Measurements from ENCODE around the gene PGC.
A peak's percentile ranks its signal among the peaks of the same experiment; 100 is the strongest.

Gene PGC

DNA sequence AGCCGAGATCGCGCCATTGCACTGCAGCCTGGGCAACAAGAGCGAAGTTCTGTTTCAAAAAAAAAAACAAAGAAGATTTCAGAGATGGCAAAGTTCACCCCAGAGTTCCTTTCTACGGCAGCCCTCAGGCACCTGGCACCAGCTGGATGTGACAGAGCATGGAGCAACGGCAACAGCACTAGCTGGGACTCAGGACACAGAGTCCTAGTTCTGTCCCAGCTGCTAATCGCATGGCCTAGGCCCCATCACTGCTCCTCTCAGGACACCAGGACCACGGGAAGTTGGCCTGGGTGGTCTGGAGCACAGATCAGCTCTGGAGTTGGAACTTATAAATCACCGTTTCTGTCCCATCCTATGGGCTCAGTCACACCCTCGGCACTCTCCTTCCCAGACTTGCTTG lies 1.1 kb downstream of the PGC start:
- no peak for DNase-seq (ENCODE audit: low read depth)

DNA sequence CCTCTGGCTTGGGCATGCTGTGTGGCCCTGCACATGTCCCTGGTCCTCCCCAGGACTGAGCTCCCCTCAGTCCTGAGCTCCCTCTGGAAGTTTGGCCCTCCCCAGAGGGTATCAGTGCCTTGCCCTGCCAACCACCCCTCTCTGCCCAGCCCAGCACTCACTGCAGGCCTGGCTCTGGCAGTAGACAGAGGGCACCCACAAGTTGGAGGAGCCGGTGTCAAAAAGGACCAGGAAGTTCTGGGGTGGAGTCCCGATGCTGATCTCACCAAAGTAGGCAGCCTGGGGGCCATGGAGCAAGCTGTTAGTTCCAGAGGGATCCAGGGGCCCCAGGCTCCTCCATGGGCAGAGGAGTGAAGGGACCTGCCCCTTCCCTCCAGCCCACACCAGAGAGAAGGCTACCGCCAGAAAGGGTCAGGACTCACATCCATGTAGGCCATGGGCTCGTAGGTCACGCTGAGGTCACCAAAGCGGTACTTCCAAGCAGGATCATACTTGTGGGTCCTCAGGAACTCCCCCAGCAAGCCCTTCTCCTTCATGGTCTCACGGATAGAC lies 2.9 kb downstream of the PGC start:
- no peak for DNase-seq (ENCODE audit: low read depth)

DNA sequence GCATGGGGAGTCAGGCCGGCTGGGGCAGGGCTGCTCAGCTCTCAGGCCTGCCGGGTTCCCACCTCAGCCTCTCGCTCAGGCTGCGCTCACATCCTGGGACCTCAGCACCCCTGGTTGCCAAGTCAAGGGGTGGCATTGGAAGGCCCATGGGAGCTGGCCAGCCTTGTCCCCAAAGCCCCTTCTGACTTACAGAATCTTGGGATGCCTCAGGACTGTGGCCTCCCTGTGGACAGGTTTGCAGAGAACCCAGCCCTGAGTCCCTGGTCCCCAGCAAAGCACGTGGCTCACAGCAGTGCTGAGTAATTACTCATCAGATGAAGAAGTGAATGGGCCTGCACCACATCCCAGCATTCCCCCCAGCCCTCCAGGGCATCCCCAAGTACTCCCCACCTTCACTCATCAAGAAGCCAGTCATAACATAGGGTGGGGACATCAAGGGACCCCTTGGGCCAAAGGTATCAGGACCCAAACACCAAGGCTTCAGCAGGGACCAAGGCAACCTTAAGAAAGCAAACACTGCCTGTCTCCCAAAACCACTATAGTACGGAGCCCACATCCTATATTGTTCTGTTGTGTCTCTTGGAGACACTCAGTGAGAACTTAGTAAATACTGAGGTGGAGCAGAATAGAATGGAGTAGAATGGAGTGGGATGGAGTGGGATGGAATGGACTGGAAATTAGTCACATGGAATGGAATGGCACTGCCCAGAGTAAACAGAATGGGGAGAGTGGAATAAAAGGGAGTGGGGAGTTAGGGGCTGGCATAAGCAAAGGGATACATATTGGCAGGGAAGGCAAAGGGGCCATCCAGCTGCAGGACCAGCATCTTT lies 3.6 kb downstream of the PGC start:
- DNase-seq (ENCODE audit: low read depth): no peak

DNA sequence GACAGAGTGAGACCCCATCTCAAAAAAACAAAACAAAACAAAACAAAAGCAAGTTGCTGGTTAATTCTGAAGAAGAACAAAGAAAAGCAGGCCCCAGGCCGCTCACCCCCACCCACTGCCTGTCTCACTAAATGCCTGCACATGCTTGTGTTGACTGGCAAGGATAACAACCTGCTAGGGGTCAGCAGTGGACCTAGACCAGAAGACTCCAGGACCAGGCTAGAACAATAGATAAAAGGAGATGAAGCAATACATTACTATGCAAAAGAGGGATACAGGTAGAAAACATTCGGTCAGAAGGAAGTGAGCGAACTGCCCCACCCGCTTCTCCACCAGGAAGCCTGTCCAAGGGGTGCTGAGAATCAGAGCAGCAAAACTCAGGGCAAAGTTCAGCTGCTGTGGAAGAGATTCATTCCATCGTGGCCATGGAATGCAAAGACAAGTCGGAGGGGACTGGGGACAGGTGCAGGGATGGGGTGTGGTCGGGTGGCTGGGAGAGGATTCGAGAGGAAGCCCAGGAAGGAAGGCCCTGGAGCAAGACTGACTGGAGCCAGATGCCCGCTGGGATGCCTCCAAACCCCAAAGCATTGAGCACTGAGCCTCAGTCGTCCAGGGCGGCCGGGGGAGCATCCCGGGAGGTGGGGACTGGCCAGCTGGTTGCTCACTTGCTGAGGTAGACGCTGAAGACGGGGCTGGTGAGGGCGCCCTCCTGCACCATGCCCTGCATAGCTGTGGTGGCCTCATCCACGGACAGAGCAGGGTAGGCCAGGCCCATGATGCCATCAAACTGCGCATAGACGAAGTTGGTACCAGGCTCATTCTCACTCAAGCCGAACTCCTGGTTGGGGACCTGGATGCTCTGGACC lies 5.3 kb downstream of the PGC start:
- DNase-seq (ENCODE audit: low read depth): no peak

DNA sequence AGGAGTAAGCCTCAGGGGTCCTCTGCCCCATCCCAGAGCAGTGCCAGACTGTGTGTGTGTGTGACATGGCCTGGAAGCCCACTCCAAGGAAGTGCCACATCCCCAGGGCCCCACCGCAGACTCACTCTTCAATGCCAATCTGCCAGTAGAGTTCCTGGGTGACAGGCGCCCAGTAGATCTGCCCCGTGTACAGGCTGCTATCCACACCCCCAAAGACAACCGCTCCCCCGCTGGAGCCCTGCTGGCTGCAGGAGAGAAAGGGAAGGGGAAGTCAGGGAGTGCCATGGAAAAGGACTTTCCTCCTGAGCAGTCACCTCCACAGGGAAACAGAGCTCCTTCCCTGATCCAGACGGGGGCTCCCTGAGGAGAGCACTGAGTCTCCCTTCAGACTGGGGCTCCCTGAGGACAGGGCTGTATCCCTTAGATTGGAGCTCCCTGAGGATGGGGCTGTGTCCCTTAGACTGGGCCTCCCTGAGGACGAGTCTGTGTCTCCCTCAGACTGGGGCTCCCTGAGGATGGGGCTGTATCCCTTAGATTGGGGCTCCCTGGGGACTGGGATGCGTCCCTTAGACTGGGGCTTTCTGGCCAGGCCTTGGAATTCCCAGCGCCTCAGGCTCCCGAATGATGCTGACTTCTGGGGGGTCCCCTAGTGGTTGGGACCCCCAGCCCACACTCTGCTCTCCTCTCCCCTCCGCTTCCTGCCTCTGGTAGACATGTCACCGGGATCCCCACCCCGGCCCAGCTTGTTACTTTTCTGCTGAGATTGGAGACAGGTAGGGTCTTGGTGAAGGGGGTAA lies 6.6 kb downstream of the PGC start:
- DNase-seq (ENCODE audit: low read depth): no peak

DNA sequence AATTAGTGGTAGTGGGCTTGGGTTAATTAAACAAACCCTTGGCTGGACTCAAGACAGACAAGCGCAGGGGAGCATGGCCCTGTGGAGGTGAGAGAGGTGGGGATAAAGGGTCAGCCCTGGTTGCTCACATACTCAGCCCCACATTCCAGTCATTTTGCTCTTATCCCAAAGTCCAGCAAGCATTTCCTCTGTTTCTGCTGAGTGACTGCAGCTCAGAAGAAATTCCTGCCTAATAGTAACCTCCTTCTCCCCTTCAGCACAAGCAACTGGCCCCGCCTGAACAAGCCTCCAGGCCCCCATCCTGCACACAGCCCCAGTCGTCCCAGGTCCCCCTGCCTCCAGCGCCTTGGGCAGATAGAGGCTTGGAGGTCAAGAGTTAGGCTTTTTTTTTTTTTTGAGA lies 8.2 kb downstream of the PGC start:
- DNase-seq (ENCODE audit: low read depth): no peak

DNA sequence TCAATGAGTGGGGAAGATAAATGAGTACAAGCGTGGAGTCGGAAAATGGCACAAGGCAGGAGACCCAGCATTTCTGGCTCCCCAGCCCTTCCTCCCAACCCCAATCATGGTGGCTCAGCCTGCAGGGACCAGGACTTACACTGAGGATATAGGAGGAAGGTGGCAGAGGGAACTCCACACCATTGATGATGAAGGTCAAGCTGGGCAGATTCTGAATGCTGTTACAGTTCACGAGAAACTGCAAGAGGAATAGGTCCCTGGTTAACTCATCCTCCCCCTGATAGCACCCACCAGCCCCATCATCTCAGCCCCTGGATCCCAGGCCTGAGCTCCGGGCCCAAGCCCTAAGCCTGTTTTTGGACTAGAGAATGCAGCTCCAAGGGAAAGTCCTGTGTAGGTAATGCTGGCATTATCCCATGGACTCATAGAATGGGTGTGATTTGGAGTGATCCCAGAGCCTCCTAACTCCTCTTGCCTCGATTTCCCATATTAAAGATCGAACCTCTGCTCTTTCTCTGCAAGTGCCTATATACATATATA lies 9.5 kb downstream of the PGC start:
- no peak for DNase-seq (ENCODE audit: low read depth)

DNA sequence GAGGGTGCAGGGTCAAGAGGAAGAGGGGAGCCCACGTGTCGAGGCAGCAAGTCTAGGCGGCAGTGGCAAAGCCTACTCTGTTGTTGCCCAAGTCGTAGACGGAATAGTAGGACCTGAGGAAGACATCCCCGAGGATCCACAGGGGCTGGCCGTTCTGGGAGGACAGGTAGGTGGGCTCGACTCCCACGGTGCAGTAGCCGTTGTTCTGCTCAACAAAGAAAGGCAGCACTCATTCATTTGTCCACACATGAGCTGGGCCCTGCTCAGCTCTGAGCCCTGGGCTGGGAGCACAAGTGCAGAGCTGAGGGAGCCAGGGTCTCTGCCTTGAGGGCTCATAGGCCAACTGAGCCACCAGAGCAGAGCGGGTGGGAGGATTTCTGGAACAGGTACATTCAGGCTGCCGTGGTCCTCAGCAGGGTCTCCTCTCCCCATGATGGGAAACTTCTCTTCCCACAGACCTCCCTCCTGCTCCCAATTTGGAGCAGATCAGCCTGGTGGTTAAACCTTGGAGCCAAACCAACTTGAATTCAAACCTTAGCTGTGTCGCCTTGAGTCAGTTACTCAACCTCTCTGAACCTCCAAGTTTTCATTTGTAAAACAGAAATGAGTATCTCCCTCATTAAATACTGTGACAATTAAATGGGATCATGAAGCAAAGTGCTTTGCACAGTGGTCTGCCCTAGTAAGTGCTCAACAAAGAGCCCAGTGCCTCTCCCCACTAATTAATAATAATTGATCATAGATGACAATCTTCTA lies 10.2 kb downstream of the PGC start:
- no peak for DNase-seq (ENCODE audit: low read depth)

DNA sequence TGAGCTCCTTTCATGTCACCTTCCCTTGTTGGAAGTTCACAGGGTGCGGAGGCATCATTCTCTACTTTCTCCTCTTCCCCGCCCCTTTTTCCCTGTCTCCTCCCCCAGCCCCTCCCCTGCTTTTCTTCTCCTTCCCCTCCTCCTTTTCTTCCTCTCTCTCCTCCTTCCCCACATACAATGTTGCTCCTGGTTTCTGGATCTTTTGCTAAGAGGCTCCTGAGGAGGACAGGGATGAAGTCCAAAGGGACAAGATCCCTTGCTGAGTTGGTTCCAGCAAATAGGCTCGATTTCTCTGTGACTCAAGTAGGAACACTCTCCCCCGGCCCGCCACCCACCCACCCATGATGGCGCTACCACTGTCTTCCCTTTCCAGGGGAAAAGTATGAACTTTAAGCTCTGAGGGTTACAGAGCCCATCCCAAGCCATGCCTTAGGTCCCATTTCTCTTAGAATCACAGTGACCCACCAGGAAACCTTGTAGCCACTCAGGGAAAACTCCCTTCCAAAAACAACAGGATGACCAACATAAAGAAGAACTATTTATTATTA lies 10.9 kb downstream of the PGC start:
- DNase-seq (ENCODE audit: low read depth): no peak

DNA sequence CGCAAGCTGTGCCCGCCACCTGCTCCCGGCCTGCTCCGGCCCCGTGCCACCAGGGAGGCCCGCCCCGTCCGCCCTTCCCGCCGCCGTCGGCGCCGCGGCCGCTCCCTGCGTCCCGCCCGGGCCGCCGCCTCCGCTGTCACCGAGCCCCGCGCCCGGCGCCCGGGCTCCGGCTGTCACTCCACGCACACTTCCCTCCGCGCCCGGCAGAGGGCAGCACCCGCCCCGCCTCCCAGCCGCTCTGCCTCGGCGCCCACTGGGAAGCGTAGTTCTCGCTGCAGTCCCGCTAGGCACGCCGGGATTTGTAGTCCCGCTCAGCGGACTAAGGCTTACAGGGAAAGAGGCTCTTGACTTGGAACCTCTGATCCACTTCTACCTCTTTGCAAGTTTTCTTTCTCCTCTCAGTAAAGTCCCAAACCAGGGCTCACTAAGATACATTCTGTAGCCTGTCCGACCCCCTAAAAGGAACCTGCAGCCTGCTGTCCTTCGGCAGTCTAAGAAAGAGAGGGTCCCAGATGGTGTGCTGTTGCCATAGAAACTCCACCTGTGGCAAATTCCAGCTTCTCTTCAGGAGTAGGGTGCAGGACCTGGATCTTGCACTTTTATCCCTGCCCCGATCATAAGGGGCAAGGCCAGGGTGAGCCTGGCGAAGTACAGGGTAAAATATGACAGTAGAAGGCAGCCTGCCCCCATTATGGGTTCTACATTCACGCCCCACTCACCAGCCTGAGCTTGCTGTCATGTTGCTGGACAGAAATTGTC lies 11.6 kb downstream of the PGC start, which contains the start of gene TFEB:
TFEB (minus strand) TSS at position 182 of the 759 bp plus-strand sequence. CDS start 44,395 bp downstream, outside the sequence.
- DNase-seq (ENCODE audit: low read depth): peak; percentile 89

DNA sequence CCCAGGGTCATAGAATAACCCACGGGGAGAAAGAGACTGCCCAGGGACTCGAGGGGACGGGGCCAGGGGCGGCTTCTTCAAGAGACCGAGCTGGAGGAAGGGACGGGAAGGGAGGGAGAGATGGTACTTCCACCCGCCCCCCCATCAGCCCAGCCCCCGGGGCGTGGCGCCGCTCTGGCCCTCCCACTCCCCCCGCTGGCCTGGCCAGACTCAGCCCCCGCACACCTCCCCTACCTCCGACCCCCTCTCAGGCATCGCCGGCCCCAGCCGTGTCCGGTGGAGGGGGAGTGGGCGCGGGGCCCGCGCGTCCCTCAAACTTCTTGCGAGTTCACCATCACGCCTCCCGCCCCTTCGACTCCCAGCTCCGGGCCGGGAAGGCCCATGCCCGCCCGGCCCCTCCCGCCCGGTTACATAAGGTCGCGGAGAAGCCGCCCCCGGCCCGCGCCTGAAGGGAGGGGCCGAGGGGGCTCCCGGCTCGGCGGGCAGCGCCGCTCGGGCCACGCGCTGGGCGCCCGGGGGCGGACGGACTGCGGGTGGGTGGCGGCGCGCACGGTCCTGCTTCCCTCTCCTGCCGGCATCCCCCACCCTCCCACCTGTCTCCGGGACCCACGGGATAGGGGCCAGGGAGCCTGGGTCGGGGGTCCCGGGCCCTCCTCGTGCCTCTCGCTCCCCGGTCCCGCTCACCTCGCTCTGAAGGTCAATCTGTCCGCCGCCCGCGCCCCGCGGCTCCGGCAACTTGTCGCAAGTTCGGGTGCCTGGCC lies 12.4 kb downstream of the PGC start:
- peak; percentile 84 for DNase-seq (ENCODE audit: low read depth)

DNA sequence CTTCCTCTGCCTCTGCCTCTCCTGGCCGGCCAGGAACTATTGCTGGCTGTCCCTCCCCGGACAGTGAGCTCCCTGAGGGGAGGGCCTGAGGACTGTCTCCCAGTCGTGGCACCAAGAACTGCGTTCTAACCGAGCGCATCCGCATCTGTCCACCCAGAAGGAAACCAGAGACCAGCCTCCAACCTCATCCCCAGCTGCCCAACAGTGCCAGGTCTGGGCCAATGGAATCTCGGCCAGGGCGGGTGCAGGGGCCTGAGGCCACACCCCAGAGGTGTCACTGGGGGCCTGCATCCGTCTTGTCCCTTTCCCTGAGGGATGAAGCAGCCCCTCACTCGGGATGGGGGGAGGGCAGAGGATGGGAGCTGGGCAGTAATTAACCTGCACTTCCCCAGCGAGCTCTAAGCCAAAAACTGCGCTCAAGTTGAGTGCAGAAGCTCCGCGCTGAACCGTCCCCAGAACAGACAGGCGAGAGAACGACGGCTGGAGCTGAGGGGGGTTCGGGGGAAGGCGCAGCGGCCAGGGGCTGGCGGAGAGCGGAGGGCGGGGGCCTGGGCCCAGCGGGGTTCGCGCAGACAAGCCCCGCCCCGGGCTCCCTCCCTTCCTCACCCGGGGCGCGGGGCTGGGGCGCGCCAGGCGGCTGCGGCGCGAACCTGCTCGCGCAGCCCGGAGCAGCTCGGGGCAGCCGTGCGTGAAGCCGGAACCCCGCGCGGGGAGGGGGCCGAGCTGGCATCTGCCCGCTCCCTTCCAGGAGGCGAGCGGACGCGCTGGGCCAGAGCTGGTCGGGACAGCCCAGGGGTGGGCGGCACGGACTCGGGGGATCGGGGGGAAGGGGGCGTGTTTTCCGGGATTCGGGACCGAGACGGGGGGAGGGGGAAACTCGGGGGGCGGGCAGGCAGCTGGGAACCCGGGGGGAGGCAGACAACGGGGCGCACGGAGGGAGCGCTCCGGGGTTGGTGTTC lies 13.2 kb downstream of the PGC start:
- DNase-seq (ENCODE audit: low read depth): peak; percentile 82

DNA sequence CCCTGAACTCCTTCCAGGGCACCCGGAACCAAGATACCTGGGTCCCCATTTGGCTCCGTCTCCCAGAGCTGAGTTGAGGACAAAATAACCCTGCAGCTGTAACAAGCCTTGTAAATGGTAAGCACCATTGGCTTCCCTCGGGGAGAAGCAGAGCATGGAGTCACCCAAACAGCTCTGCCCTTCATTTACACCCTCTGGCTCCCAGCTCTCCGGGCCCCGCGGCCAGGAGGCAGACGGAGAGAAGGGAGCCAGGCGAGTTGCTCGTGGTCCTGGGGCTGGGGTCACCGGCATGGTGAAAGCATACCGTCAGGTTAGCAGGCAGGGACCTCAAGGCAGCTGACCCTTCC lies 13.9 kb downstream of the PGC start:
- DNase-seq (ENCODE audit: low read depth): no peak

DNA sequence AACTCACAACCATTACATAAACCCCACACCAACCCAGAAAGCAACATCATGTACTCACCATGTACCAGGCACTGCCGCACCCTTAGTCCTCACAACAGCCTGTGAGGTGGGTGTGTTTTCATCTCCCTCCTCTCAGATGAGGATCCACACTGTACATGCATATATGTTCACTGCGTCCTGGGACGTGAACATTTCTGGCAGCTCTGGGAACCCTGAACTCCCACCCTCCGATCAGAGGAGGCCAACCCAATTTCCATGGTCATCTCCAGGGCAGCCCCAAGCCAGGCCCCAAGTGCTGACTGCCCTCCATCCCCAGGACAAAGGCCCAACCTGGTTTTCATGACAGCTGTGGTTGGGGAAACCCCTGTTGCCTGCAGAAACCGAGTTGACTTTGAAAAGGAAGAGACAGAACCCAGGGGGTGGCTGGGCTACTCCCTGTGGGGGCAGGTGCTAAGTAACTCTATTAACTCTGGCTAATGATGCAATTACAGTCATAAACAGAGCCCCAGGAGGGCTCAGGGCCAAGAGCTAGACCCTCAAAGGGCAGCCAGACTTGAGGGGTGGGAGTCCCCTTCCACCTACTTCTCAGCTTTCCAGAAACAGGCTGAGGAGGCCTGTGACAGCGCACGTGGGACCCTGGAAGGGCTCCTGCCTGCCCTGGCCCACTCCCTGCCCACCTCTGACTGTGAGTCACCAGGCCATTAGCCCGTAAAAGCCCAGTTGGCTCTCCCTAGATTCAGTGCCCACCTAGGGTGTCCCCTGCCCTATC lies 14.4 kb downstream of the PGC start:
- DNase-seq (ENCODE audit: low read depth): peak; percentile 48

DNA sequence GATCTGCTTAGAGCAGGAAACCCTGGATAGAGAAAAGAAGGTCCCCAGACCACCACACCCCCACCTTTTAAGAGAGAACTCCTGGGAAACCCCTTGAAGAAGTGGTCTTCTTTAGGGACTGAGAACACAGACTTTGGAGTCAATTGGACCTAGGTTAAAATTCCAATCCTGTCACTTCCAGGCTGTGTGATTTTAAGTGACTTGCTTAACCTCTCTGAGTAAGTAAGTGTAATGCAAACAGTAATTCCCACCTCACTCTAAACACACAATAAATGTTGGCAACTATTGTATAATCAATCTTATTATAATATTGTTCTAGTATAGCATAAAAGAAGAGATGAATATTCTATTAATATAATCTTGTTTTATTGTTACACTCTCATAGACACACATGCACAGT lies 15.0 kb downstream of the PGC start:
- DNase-seq (ENCODE audit: low read depth): no peak

DNA sequence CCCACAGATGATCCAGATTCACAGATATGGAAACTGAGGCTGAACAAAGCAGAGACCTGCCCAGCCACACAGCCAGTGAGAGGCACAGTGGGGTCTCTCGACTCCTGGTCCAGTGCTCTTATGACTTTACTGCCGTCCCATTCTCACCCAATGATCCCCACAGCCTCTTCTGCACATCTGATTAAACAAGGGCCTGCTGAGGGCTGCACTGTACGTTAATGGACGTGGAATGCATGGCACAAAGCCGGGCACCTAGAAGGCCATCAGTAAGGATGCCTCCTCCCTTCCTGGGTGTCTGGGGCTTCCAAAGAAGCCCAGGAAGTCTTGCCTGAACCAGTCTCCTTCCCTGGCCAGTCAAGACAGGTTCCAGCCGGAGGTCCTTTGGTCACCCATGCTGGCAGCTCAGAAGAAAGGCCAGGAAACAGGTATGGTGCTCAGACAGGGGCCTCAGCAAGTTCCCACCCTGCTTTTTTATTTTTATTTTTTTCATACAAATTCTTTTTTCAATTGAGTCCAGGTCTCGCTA lies 15.6 kb downstream of the PGC start:
- DNase-seq (ENCODE audit: low read depth): no peak

Measured in iris pigment epithelial cell (primary cell).